ENCODE measurements around the gene SLC2A13. TPM values are rescaled to one million over a fixed set of nuclear protein-coding genes. Genes with fewer than 3 reads are reported as not detected.

The SLC2A13 gene
- total and polyA plus RNA-seq, 5 donors, result 2.8 to 15.5 (median 7.2) TPM

DNA sequence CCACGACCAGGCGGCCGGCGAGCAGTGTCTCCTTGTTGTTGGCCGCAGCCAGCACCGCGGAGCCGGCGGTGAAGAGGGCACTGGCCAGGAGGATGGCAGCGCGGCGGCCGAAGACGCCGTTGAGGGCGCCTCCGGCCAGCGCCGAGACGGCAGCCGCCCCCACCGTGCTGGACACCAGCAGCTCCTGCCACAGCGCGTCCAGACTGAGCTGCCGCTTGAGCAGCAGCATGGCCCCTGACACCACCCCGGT, 691 bp downstream of the SLC2A13 start:
- 0% methylated on average over 26 of the region's 26 CpGs for WGBS
- Histone ChIP-seq H3K27ac (ENCODE audit: low read length) (no peak overlapping the region), H3K27me3 (ENCODE audit: control insufficient read depth, insufficient read depth) (no peaks in the 10 kb centered on the region), H3K4me1 (ENCODE audit: control insufficient read depth, insufficient read depth, low read length) (peaks cover 2% of the 10 kb centered on the region), H3K4me3 (ENCODE audit: low read length) (peak overlapping the region; percentile 66), H3K9me3 (ENCODE audit: control insufficient read depth, low read length) (no peaks in the 10 kb centered on the region)
- DNase-seq (no peak), ATAC-seq (peak; percentile 72 to 74)
- intact Hi-C loops (cut with DNase I), result loop anchor here (5.0 to 10.0 kb wide), 4 partner anchors 50 to 340 kb away; no protein-coding TSS in a partner anchor

DNA sequence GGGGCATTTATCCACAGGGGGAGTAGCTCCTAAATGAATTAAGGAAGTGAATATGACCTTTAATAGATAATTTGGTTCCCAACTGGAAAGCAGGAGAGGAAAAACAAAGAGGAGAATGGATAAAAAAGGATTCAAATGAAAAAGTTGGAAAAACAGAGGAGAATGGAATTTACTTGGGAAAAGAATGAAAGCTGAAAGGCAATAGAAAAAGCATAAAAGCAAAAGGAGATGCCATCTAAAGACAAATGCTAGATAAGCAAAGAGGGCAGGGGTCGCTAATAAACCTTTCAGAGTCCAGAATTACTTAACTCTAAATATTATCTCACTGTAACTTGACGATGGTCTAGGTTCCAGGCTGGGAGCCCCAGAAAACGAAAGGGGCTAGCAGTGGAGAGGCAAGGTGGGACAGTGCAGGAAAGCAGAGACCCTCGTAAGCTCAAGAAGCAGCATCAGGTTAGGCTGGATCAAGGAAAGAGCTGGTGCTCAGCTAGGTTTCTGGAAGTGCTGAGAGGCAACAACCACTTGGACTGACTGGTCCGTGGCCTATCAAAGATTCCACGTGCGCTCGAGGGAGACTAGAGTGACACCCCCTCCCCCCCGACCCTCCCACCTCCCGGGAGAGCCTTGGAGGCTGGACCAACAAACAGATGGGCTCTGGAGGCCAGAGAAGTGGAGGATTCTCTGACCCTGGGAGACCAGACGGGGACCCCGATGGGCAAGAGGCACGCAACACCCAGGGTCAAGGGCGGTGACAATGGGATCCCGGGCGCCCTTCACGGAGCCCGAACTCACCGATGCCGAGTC, 1.2 kb downstream of the SLC2A13 start:
- ATAC-seq (no peak), DNase-seq (no peak)
- Histone ChIP-seq H3K27ac (ENCODE audit: low read length) (no peak overlapping the region), H3K4me1 (ENCODE audit: control insufficient read depth, insufficient read depth, low read length) (peaks cover 2% of the 10 kb centered on the region), H3K4me3 (ENCODE audit: low read length) (peak overlapping the region; percentile 66), H3K9me3 (ENCODE audit: control insufficient read depth, low read length) (no peaks in the 10 kb centered on the region), H3K27me3 (ENCODE audit: control insufficient read depth, insufficient read depth) (no peaks in the 10 kb centered on the region)
- intact Hi-C loops (cut with DNase I), result loop anchor here (5.0 to 10.0 kb wide), 4 partner anchors 50 to 340 kb away; no protein-coding TSS in a partner anchor
- 17% methylated on average over 20 of the region's 20 CpGs for WGBS

DNA sequence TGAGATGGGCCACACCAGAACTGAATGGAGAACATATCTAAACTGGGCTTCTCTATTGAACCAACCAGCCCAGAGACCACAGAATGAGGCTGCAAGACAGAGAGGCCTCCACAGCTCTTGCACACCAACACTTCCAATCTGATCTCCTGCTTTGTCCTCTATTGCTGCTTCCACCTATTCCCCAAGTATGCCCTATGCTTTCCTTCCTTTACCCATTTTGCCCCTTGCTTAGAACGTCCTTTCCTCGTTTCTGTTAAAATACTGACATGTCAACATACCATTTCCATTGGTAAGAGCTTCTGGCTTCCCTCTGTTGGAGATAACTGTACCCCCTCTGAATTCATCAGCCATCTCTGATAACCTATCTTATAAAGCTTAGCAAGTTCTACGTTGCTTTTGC, 2.8 kb downstream of the SLC2A13 start:
- 83% methylated on average over 3 of the region's 3 CpGs for WGBS
- H3K4me3 ChIP-seq (ENCODE audit: low read length), result no peak overlapping the region

DNA sequence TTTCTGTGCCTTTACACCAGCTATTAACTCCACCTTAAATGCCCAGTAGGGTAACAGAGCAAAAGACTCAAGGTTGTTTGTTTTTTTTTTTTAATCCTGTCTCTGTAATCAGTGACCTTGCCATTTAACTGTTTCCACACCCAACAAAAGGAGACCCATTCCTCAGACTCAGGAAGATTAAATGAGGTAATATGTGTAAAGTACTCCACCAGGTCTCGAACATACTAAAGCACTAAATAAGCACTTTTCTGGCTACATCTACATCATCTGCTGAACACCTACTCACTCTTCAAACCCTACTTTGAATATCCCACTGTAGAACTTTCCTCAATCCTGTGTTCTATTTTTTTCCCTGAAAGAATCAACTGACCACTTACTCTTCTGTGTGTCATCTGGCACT, 4.1 kb downstream of the SLC2A13 start:
- no peak for DNase-seq
- intact Hi-C loops (cut with DNase I), result loop anchor here in 1 of 4 donors (10.0 kb wide), 2 partner anchors 47 to 337 kb away; no protein-coding TSS in a partner anchor
- 96% methylated on average over 1 of the region's 1 CpG for WGBS
- Histone ChIP-seq H3K27me3 (ENCODE audit: control insufficient read depth, insufficient read depth) (no peaks in the 10 kb centered on the region), H3K9me3 (ENCODE audit: control insufficient read depth, low read length) (no peaks in the 10 kb centered on the region), H3K27ac (ENCODE audit: low read length) (no peak overlapping the region), H3K4me1 (ENCODE audit: control insufficient read depth, insufficient read depth, low read length) (peaks cover 2% of the 10 kb centered on the region), H3K4me3 (ENCODE audit: low read length) (no peak overlapping the region)
- ATAC-seq, result no peak

More for the DNA sequence above, 2.8 kb downstream of the SLC2A13 start:
- Histone ChIP-seq H3K9me3 (ENCODE audit: control insufficient read depth, low read length) (no peaks in the 10 kb centered on the region), H3K27me3 (ENCODE audit: control insufficient read depth, insufficient read depth) (no peaks in the 10 kb centered on the region), H3K4me1 (ENCODE audit: control insufficient read depth, insufficient read depth, low read length) (peaks cover 2% of the 10 kb centered on the region), H3K27ac (ENCODE audit: low read length) (no peak overlapping the region)
- ATAC-seq, result no peak
- intact Hi-C loops (cut with DNase I), result loop anchor here in 1 of 4 donors (10.0 kb wide), 2 partner anchors 48 to 338 kb away; no protein-coding TSS in a partner anchor
- DNase-seq, result no peak

DNA sequence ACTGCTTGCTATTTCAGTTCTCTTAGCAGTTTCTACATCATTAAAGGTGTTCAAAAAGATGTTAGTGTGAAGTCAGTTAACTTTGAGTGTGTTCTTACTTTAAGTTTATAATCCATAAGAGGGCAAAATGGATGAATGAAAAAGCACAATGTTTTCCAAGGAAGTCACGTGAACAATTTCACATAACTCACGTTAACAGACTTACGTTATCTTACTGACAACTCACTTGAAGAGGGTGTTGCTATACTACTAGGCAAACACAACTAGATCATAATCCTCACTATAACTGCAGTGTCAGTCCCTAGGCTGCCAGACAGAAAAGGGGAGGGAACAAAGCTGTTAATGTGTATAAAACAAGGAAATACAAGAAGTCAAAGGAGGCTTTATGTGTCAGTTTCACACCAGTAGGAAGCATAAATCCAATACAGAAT, 6.4 kb downstream of the SLC2A13 start:
- 40% methylated on average over 3 of the region's 3 CpGs for WGBS
- ATAC-seq, result peak; percentile 78 to 79
- no peak for DNase-seq

DNA sequence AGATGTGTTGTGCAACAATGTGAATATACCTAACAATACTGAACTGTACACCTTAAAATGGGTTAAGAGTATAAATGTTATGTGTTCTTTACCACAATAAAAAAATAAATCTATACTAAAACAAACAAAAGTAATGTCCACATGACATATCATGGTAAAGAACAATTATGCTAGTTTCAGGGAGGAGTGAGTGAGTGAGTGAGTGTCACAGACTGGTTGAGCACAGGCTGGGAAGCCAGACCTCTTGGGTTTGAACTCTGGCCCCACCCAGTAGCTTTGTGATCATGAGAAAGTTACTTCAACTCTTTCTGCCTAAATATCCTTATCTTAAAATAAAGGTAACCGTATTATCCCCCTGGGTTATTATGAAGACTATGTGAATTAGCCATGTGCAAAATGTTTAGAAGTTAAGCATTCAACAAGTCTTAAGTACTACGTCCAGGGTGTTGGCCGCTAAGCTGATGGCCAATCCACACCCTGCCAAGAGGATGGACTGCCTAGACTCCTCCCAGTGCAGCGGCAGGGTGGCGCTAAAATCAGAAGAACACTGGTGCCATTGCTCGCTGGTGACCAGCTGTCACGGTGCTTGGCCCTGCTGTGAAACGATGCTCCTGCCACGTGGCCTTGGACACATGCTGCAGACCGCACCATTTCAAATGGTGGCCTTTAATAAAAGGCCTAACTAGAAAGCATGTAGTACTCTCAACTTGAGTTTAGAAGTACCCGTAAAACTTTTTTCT, 7.3 kb downstream of the SLC2A13 start:
- no peak overlapping the region for H3K4me3 ChIP-seq (ENCODE audit: low read length)
- ATAC-seq (no peak), DNase-seq (peak in 1 of 3 donors; percentile 45)
- 97% methylated on average over 11 of the region's 11 CpGs for WGBS
- intact Hi-C loops (cut with DNase I), result no loop called here
- H3K9me3 ChIP-seq (ENCODE audit: control insufficient read depth, low read length), result no peaks in the 10 kb centered on the region
- peaks cover 2% of the 10 kb centered on the region for H3K4me1 ChIP-seq (ENCODE audit: control insufficient read depth, insufficient read depth, low read length)
- no peak overlapping the region for H3K27ac ChIP-seq (ENCODE audit: low read length)
- H3K27me3 ChIP-seq (ENCODE audit: control insufficient read depth, insufficient read depth), result no peaks in the 10 kb centered on the region

More for the DNA sequence above, 6.4 kb downstream of the SLC2A13 start:
- intact Hi-C loops (cut with DNase I), result no loop called here
- Histone ChIP-seq H3K9me3 (ENCODE audit: control insufficient read depth, low read length) (no peaks in the 10 kb centered on the region), H3K27me3 (ENCODE audit: control insufficient read depth, insufficient read depth) (no peaks in the 10 kb centered on the region), H3K27ac (ENCODE audit: low read length) (no peak overlapping the region), H3K4me1 (ENCODE audit: control insufficient read depth, insufficient read depth, low read length) (peaks cover under 1% of the 10 kb centered on the region), H3K4me3 (ENCODE audit: low read length) (no peak overlapping the region)

DNA sequence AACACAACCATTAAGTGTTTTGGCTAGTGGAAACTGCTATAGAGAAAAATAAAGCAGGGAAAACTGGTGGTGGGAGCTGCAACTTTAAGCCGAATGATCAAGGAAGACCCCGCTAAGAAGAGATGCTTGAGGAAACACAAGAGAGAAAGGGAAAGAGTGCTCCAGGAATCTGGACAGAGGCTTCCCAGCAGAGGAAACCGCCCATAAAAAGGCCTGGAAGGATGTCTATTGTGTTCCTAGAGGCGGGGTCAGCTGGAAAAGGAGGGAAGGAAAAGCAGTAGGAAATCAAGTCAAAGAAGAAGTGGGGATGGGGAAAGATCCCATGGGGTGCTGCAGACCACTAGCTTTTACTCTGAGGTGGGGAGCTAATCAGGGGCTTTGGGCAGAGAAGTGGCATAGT, 12.4 kb downstream of the SLC2A13 start:
- peaks cover 2% of the 10 kb centered on the region for H3K4me1 ChIP-seq (ENCODE audit: control insufficient read depth, insufficient read depth, low read length)
- 82% methylated on average over 4 of the region's 4 CpGs for WGBS
- no peak overlapping the region for H3K27ac ChIP-seq (ENCODE audit: low read length)
- ATAC-seq, result no peak
- no peak overlapping the region for H3K4me3 ChIP-seq (ENCODE audit: low read length)
- H3K9me3 ChIP-seq (ENCODE audit: control insufficient read depth, low read length), result no peaks in the 10 kb centered on the region
- no peak for DNase-seq
- intact Hi-C loops (cut with DNase I), result no loop called here
- H3K27me3 ChIP-seq (ENCODE audit: control insufficient read depth, insufficient read depth), result no peaks in the 10 kb centered on the region

DNA sequence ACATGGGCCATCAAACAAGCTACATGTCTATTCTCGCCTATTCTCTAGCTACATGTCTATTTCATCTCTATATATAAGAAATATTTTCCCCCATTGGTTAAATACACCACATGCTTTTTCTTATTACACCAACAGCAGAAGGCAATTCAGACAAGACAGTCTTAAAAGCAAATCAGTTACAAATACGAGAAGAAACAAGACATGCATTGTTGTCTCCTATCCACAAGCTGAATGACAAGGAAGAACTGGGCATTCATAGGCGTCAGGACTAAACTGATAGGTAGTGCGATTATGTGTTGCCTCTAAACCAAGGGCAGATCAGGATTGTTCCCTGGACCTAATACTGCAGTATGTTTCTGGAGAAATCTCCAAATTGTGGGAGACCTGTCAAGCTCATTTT, 19.4 kb downstream of the SLC2A13 start:
- Histone ChIP-seq H3K27me3 (ENCODE audit: control insufficient read depth, insufficient read depth) (no peaks in the 10 kb centered on the region), H3K4me1 (ENCODE audit: control insufficient read depth, insufficient read depth, low read length) (no peaks in the 10 kb centered on the region), H3K9me3 (ENCODE audit: control insufficient read depth, low read length) (no peaks in the 10 kb centered on the region), H3K4me3 (ENCODE audit: low read length) (no peak overlapping the region), H3K27ac (ENCODE audit: low read length) (no peak overlapping the region)
- intact Hi-C loops (cut with DNase I), result no loop called here
- DNase-seq, result no peak
- 93% methylated on average over 4 of the region's 4 CpGs for WGBS
- ATAC-seq, result no peak

DNA sequence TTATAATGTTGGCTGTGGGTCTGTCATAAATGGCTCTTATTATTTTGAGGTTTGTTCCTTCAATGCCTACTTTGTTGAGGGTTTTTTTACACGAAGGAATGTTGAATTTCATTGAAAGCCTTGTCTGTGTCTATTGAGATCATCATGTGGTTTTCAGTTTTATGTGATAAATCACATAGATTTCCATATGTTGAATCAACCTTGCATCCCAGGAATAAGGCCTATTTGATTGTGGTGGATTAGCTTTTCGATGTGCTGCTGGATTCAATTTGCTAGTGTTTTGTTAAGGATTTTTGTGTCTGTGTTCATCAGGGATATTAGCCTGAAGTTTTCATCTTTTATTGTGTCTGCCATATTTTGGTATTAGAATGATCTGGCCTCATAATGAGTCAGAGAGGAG, 27.6 kb downstream of the SLC2A13 start:
- no peak overlapping the region for H3K4me3 ChIP-seq (ENCODE audit: low read length)
- intact Hi-C loops (cut with DNase I), result no loop called here
- no peak overlapping the region for H3K27ac ChIP-seq (ENCODE audit: low read length)
- DNase-seq (no peak), ATAC-seq (no peak)
- H3K4me1 ChIP-seq (ENCODE audit: control insufficient read depth, insufficient read depth, low read length), result no peaks in the 10 kb centered on the region
- no peaks in the 10 kb centered on the region for H3K9me3 ChIP-seq (ENCODE audit: control insufficient read depth, low read length)
- H3K27me3 ChIP-seq (ENCODE audit: control insufficient read depth, insufficient read depth), result no peaks in the 10 kb centered on the region
- 94% methylated on average over 2 of the region's 2 CpGs for WGBS

DNA sequence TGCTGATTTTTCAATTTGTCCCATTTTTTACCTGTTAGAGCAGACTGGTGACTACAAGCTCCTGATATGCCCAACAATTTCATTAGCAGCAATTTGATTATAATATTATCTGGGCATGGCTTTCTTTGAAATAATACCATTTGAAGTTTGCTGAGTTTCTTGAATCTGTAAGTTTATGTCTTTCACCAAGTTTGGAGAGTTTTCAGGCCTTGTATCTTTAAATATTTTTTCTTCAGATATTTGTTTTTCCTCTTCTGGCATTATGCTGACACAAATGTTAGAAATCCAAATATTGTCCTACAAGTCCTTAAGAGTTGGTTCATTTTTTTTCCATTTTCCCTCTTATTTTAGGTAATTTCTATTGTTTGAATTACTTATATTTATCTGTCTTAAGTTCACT, 30.4 kb downstream of the SLC2A13 start:
- no peak for DNase-seq
- H3K4me1 ChIP-seq (ENCODE audit: control insufficient read depth, insufficient read depth, low read length), result no peaks in the 10 kb centered on the region
- ATAC-seq, result no peak
- intact Hi-C loops (cut with DNase I), result no loop called here
- H3K27ac ChIP-seq (ENCODE audit: low read length), result no peak overlapping the region
- H3K27me3 ChIP-seq (ENCODE audit: control insufficient read depth, insufficient read depth), result no peaks in the 10 kb centered on the region
- no peaks in the 10 kb centered on the region for H3K9me3 ChIP-seq (ENCODE audit: control insufficient read depth, low read length)
- H3K4me3 ChIP-seq (ENCODE audit: low read length), result no peak overlapping the region

DNA sequence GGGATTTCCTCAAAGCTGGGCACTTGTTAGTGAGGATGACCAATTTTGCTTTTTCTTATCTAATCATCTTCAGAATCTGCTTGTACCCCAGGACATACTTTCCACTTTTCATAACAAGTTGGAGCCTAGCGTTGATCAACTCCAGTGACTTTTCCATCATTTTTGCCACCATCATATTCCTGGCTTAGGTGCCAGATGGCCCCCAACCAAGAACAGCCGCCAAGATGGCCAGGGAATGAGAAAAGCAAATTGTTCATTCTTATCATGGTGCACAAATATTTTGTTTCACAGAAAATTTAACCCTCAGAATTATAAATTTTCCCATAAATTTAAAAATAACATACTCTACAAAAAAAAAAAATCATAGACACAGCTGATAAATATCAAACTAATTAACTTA, 37.5 kb downstream of the SLC2A13 start:
- WGBS, result 70% methylated on average over 2 of the region's 2 CpGs
- H3K4me1 ChIP-seq (ENCODE audit: control insufficient read depth, insufficient read depth, low read length), result no peaks in the 10 kb centered on the region

More for the DNA sequence above, 37.5 kb downstream of the SLC2A13 start:
- H3K9me3 ChIP-seq (ENCODE audit: control insufficient read depth, low read length), result no peaks in the 10 kb centered on the region
- peak in 2 of 3 donors; percentile 66 to 85 for DNase-seq
- ATAC-seq, result no peak
- H3K4me3 ChIP-seq (ENCODE audit: low read length), result no peak overlapping the region
- no peak overlapping the region for H3K27ac ChIP-seq (ENCODE audit: low read length)
- no peaks in the 10 kb centered on the region for H3K27me3 ChIP-seq (ENCODE audit: control insufficient read depth, insufficient read depth)
- intact Hi-C loops (cut with DNase I), result no loop called here

Measured in right cardiac atrium (tissue), 5 donors.